Measurements from ENCODE around the gene ESPNL.
A peak's percentile ranks its signal among the peaks of the same experiment; 100 is the strongest.

Gene ESPNL

GRCh38 chr2:238117199-238118154, 17.3 kb downstream of the ESPNL start:
- DNase-seq: peak; percentile 81

- no peak for DNase-seq
These were observed 19.8 kb downstream of the ESPNL start for GRCh38 chr2:238119756-238120462.

- peak; percentile 31 for DNase-seq
These were observed 20.5 kb downstream of the ESPNL start for GRCh38 chr2:238120463-238121298.

GRCh38 chr2:238121511-238122286, 21.6 kb downstream of the ESPNL start:
- DNase-seq: no peak

- DNase-seq: no peak
These were observed 22.4 kb downstream of the ESPNL start for GRCh38 chr2:238122287-238123217.

GRCh38 chr2:238123218-238123971, 23.3 kb downstream of the ESPNL start:
- no peak for DNase-seq

- DNase-seq: no peak
These were observed 23.9 kb downstream of the ESPNL start for GRCh38 chr2:238123991-238124470.

- DNase-seq: no peak
These were observed 24.5 kb downstream of the ESPNL start for GRCh38 chr2:238124488-238125126.

- DNase-seq: no peak
These were observed 25.2 kb downstream of the ESPNL start for GRCh38 chr2:238125127-238125885.

- DNase-seq: no peak
These were observed 26.2 kb downstream of the ESPNL start for GRCh38 chr2:238126338-238126737.

- no peak for DNase-seq
These were observed 26.6 kb downstream of the ESPNL start for GRCh38 chr2:238126775-238127164.

- peak; percentile 75 for DNase-seq
These were observed 27.3 kb downstream of the ESPNL start for GRCh38 chr2:238127165-238128060.

- no peak for DNase-seq
These were observed 27.9 kb downstream of the ESPNL start for GRCh38 chr2:238128061-238128440.

- no peak for DNase-seq
These were observed 28.4 kb downstream of the ESPNL start for GRCh38 chr2:238128534-238129001.

- no peak for DNase-seq
These were observed 29.2 kb downstream of the ESPNL start for GRCh38 chr2:238129166-238130010.

- DNase-seq: no peak
These were observed 30.1 kb downstream of the ESPNL start for GRCh38 chr2:238130111-238130695.
